Thyroid gland (tissue), 4 donors: ENCODE data around the gene LSP1.

Source experiments
- CTCF ChIP-seq, 6 experiments: fragments of 200-600 bp in 3 of 6; fragments of 450-650 bp in 3 of 6; sonication (generic) in 3 of 6; IDR thresholded peaks; one replicate each; pipeline ENCODE4 v1.5.1; 2016 to 2019; ENCODE audit warnings: antibody characterized with exemption in 6 of 6, mild to moderate bottlenecking in 2 of 6, inconsistent platforms in 1 of 6, moderate library complexity in 1 of 6
- POLR2A ChIP-seq, 2 donors: fragments of 450-650 bp; IDR thresholded peaks; one replicate each; pipeline ENCODE4 v1.6.1; 2017; ENCODE audit warnings: antibody characterized with exemption in 2 of 2, mild to moderate bottlenecking in 2 of 2, moderate library complexity in 1 of 2

- TF ChIP-seq POLR2A (IDR thresholded peaks at IDR 0.05) (no peak), CTCF (IDR thresholded peaks at IDR 0.05) (no peak)
These were observed 47.4 kb upstream of the LSP1 start for GRCh38 chr11:1805525-1805924.
